GM19099 (cell line): ENCODE data around the gene PRND.

Experiments
- POLR2A ChIP-seq: IDR thresholded peaks from 3 replicates; pipeline ENCODE4 v1.6.1; 2011; ENCODE audit warnings: low read depth; ENCODE audit not compliant: insufficient read length; ENCODE audit errors: extremely low read depth

Gene PRND

DNA sequence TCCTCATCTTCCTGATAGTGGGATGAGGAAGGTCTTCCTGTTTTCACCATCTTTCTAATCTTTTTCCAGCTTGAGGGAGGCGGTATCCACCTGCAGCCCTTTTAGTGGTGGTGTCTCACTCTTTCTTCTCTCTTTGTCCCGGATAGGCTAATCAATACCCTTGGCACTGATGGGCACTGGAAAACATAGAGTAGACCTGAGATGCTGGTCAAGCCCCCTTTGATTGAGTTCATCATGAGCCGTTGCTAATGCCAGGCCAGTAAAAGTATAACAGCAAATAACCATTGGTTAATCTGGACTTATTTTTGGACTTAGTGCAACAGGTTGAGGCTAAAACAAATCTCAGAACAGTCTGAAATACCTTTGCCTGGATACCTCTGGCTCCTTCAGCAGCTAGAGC is 21.8 kb upstream of the PRND start:
- TF ChIP-seq POLR2A = no peak

- no peak for TF ChIP-seq POLR2A
Observed at GRCh38 chr20:4702562-4703280, 19.0 kb upstream of the PRND start.

DNA sequence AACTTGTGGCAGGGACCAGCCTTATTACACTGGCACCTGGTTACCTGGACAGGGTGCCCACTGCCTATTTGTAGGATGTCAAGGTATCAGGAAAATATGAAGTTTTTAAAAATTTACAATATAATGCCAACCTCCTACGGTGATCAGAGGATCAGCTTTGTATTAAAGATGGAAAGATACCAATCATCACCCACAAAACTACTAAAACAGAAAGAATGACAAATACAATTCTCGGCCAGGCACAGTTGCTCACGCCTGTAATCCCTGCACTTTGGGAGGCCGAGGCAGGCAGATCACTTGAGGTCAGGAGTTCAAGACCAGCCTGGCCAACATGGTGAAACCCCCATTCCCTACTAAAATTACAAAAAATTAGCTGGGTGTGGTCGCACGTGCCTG is 18.4 kb upstream of the PRND start:
- no peak for TF ChIP-seq POLR2A

DNA sequence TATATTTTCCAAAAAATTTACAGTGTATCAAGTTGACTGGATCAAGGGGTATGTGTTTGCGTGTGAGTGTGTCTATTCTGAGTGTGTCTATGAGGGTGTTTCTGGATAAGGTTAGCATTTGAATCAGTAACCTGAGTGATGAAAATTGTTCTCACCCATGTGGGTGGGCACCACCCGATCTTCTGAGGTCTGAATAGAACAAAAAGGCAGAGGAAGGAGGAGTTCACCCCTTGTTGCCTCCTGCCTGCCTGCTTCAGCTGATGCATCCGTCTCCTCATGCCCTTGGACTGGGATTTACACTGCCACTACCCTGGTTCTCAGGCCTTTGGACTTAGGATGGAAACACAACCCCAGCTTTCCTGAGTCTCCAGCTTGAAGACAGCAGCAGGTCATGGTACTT is 13.7 kb upstream of the PRND start:
- no peak for TF ChIP-seq POLR2A

DNA sequence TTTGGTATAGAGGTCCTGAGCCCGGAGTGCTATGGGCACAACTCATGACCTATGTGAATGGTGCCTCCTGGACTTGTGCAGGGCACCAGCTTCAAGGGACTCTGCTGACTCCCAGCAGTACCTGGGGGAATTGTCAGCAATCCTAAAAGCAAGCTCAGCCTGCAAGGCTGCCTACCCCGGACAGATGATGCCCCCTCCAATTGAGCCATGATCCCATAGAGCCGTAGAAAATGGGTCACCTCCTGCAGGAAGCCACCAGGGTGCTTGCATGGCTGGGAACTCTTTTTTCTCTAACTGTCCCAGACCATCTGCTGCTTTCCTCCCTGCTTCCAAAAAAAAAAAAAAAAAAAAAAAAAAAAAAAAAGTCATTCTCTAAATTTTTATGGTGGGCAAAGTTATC is 12.9 kb upstream of the PRND start:
- no peak for TF ChIP-seq POLR2A

DNA sequence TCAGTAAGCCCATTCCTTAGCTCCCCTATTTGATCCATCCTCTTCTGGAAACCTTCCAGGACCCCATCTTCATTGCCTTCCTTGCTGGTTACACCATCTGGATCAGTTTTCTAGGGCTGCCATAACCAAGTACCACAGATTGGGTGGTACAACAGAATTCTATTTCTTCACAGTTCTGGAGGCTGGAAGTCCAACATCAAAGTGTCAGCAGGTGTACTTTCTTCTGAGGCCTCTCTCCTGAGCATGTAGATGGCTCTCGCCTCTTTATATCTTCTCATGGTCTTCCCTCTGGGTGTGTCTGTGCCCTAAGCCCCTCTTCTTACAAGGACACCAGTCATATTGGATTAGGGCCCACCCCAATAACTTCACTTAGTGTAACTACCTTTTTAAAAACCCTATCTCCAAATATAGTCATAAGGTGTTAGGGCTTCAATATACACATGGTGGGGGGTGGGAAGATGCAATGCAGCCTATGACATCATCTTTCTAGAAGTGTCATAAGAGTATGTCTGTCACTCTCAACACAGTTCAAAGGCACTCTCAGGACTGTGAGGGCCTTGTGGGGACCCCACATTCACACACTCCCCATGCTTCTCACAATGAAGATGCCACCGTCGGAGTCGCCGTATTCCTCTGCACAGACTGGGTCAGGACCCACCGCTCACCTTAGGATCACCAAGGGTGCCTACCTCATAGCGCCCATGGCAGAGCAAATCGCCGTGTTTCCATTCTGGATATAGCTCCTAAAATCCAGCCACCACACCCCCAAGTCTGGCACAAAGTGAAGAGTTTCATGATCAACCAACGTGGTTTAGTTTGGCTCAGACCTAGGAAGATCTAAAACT is 12.2 kb upstream of the PRND start:
- no peak for TF ChIP-seq POLR2A

DNA sequence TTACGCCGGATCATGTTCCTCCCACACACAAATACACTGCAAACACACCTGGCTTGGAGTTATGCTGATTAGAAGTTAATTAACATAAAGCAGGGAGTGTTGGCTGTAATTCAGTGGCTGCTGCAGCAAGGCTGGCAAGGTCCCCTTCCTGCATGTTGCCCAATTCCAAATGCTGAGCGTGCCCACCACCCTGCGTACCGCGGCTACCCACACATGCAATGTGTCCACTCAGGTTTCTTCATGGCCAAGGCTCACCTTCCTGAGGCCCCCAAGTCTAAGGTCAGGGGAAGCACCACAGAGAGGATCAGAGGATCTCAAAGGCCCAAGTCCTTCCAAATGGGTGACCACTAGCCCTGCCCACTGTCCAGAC is 11.6 kb upstream of the PRND start:
- TF ChIP-seq POLR2A = no peak

DNA sequence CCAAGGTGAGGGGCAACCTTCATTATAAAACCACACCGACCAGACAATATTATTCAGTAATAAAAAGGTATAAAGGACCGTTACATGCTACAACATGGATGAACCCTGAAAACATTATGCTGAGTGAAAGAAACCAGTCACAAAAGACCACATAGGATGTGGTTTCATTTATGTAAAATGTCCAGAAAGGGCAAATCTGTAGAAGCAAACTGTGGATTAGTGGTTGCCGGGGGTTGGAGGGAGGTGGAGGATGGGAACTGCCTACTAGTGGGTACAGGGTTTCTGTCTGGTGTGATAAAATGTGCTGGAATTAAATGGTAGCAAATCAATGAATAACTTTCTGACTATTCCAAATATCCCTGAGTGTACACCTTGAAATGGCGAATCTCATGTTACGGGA is 10.2 kb upstream of the PRND start:
- TF ChIP-seq POLR2A = no peak

DNA sequence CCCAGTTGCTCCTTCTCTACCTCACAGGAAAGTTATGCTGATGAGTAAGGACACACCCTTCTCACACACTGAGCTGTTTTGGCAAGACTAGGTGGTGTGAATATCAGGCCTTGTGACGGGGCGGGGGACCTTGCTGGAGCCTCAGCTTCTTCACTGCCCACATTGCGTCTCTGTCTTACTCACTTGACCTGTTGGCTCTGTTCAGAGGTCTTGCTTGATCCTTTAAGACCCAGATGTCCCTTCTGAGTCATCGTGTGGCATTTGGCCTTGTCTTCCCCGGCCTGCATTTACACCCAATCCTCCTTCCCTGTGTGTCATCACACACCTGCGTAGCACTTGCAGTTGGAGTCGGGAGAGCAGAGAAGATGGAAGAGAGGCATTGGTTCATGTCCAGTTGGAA is 8.3 kb upstream of the PRND start:
- no peak for TF ChIP-seq POLR2A

DNA sequence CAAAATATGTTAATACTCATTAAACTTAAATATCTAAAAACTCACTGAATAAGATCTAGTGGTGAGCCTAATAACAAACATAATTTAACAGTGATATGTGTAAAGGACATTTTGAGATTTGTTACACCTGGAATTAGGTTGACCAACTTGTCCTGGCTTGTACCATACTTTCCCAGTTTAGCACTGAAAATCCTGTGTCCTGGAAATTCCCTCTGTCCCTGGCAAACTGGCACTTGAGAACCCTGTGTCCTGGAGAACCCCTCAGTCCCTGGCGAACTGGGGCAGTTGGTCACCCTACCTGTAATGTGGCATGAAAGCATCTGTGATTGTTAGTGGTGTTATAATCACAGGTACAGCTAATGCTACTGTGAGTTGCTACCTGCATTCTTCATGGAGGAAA is 6.9 kb upstream of the PRND start:
- TF ChIP-seq POLR2A = no peak

DNA sequence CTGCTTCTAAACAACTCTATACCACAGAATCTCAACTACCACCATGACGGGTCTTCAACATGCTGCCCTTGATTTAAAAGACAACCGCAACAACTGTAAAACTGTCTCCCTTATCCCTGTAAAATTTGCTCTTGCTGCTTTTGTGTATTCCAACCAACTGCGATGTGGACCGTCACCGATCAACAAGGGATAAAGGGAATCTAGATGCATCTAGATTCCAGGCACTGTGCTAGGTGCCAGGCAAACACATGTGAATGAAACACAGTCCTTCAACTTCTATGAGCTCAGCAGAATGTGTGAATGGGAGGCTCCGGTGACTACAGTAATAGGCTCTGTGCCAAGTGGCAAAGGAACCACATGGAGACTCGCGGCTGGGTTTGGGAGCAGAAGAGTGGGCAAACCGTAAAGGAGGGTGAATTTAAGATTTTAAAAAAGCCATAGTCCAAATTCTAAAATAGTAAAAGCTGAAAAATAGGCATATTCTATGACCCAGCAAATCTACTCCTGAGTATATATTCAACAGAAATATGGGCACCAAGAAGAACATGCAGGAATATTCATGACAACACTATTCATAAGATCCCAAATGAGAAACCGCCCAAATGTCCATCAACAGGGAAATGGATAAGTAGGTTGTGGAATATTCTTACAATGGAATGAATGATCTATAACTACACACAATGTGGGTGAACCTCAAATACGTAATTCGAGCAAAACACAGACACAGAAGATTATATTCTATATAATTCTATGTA is 3.7 kb upstream of the PRND start:
- no peak for TF ChIP-seq POLR2A

GRCh38 chr20:4719190-4719589 is 2.5 kb upstream of the PRND start:
- TF ChIP-seq POLR2A = no peak

DNA sequence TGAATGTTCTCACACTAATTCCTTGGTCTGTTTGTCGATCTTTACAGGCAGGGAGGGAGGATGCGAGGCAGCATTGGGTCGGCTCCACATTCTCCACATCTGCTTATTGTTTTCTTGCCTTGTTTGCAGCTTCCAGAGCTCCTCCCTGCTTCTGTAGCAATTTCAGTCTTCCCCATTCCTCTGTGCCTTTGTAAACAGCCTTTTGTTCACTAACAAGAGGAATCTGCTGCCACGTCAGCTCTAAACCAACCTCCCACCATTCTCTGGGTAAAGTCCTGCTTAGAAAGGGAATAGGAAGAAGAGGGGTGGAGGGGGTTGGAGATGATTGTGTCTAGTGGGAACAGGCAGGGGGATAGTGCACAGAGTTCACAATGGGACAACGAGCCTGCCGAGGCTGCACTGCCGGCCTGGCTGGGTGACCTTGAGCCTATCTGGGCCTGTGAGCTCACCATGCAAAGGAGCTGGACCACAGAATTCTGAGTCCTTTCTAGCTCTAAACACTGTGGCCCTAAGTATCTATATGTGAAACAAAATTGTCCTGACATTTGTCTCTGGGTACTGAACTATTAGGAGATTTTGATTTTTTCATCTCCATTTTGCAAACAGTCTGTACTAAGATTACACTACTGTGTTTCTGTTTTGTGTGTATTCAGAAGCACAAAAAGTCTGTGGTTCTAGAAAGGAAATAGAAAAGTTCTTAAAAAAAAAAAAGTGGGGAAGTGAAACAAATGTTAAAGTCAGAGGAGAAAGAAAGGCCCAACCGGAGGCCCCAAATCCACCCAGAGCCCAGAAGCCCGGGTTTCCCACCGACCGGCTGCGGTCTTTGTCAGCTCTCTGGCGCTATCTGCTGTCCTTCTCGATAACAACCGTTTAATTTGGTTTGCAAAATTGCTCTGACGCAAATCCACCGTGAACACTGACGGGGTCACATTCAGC is 1.4 kb upstream of the PRND start:
- no peak for TF ChIP-seq POLR2A

DNA sequence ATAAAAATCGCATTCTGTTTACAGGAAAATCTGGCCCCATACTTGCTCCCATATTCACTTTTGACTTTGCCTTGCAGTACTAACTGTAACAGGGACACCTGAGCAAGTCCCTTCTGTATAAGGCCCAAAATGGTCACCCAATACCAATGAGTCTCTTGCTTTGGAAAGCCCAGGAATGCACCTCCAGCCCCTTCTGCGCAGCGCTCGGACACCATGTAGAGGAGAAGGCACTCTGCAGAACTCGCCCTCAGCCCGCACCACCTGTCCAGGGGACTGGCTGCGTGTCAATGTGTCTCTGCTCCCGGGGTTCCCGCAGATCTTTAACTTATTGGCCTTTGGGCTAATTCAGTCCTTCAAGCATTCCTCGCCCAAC is 746 bp upstream of the PRND start:
- no peak for TF ChIP-seq POLR2A

- no peak for TF ChIP-seq POLR2A
Observed at GRCh38 chr20:4722571-4722970, 862 bp downstream of the PRND start.
